Mammary epithelial cell (primary cell): ENCODE measurements around the gene BPIFB2.

Experiments used
- CTCF ChIP-seq, 2 donors: IDR thresholded peaks in 1 of 2; conservative IDR thresholded peaks in 1 of 2; 2 replicates each; pipeline ENCODE4 v1.5.1; 2011 to 2012; ENCODE audit warnings: inconsistent platforms in 2 of 2, low read length in 2 of 2, mild to moderate bottlenecking in 2 of 2, control low read depth in 1 of 2, low read depth in 1 of 2; ENCODE audit not compliant: insufficient read depth in 1 of 2; ENCODE audit errors: extremely low read depth in 1 of 2
- EZH2 ChIP-seq: IDR thresholded peaks from 2 replicates; pipeline ENCODE4 v1.6.1; 2012; ENCODE audit warnings: low read length, inconsistent platforms, borderline replicate concordance

DNA sequence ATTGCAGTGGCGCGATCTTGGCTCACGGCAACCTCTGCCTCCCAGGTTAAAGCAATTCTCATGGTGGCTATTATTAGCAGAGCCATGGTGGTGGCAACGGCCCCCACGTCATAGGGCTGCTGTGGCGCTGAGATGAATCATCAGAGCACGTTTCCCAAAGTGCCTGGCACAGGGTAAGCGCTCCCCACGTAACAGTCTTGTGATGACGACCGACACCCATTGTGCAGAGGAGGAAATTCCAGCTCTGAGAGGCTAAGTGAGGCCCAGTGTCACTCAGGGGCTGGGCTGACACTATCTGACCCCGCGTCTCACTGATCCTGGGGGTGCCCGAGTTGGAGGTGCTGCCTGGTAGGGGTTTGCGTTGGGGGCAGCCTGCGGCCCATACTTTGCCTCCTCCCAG lies 19.5 kb upstream of the BPIFB2 start:
- TF ChIP-seq EZH2, result no peak
- TF ChIP-seq CTCF (conservative IDR thresholded peaks at IDR 0.05 in 1 of 2, IDR thresholded peaks at IDR 0.05 in 1 of 2; ENCODE audit: extremely low read depth in 1 of 2, insufficient read depth in 1 of 2, low read depth in 1 of 2, low read length in 2 of 2), result no peak
